H1 (cell line): ENCODE measurements around the gene BRPF1. TPM values are rescaled to one million over a fixed set of nuclear protein-coding genes. Genes with fewer than 3 reads are reported as not detected.

Experiments used
- CTCF ChIA-PET: fragments of 300-600 bp; sonication (Branson Sonifier 250); formaldehyde crosslinking; loops from one replicate; lab custom pipeline; 2021; ENCODE audit not compliant: partially characterized antibody; lab: Charles Lee
- POLR2A ChIA-PET: fragments of 300-600 bp; sonication (Branson Sonifier 250); formaldehyde crosslinking; loops from one replicate; lab custom pipeline; 2021; ENCODE audit warnings: inconsistent platforms; ENCODE audit not compliant: partially characterized antibody; lab: Charles Lee
- DNase-seq, 2 experiments: peaks; one replicate each; pipeline versions ENCODE4 v3.0.0 to v3.0.0-alpha.2; 2010 to 2022; ENCODE audit warnings: low spot score in 2 of 2, low read depth in 1 of 2, mixed read lengths in 1 of 2
- FAIRE-seq: peaks from 2 replicates; lab custom pipeline; 2011; peaks lifted over from hg19 to GRCh38; lab: Jason Lieb, UNC
- H2AFZ ChIP-seq: 2 replicates; pipeline ENCODE4 v1.8.1; 2012; ENCODE audit warnings: low read length, inconsistent platforms
- H2AK5ac ChIP-seq: 2 replicates; pipeline ENCODE4 v1.6.1; 2013; ENCODE audit warnings: low read depth, low read length
- H2BK120ac ChIP-seq: replicated peaks from 2 replicates; pipeline ENCODE3; 2013; ENCODE audit warnings: low read depth, low read length, inconsistent platforms
- H2BK12ac ChIP-seq: 2 replicates; pipeline ENCODE4 v1.6.1; 2013; ENCODE audit warnings: low read depth, low read length
- H2BK15ac ChIP-seq: 2 replicates; pipeline ENCODE4 v1.6.1; 2013; ENCODE audit warnings: low read length
- H2BK20ac ChIP-seq: 2 replicates; pipeline ENCODE4 v1.6.1; 2013; ENCODE audit warnings: low read length
- H2BK5ac ChIP-seq: 2 replicates; pipeline ENCODE4 v1.6.1; 2013; ENCODE audit warnings: low read depth, low read length
- H3K14ac ChIP-seq: 2 replicates; pipeline ENCODE4 v1.6.1; 2013; ENCODE audit warnings: inconsistent platforms; ENCODE audit not compliant: insufficient read length
- H3K18ac ChIP-seq: 2 replicates; pipeline ENCODE4 v1.6.1; 2013; ENCODE audit warnings: low read length; ENCODE audit errors: extremely low read depth
- H3K23ac ChIP-seq: 2 replicates; pipeline ENCODE4 v1.6.1; 2013; ENCODE audit warnings: inconsistent platforms; ENCODE audit not compliant: insufficient read length
- H3K23me2 ChIP-seq: 2 replicates; pipeline ENCODE4 v1.6.1; 2013; ENCODE audit warnings: low read depth, low read length
- H3K27ac ChIP-seq: 2 replicates; pipeline ENCODE4 v1.6.1; 2011; ENCODE audit warnings: low read depth, low read length, inconsistent platforms
- H3K27me3 ChIP-seq, 4 experiments: replicated peaks in 1 of 4; 1 replicate in 1 of 4; 2 replicates in 3 of 4; pipeline versions ENCODE4 v1.6.1 to v1.8.1; 2011 to 2013; ENCODE audit warnings: low read length in 3 of 4, mild to moderate bottlenecking in 3 of 4, inconsistent platforms in 2 of 4, mixed read lengths in 2 of 4, moderate library complexity in 1 of 4; ENCODE audit not compliant: control insufficient read depth in 3 of 4, insufficient read depth in 3 of 4; ENCODE audit errors: extremely low read depth in 1 of 4
- H3K36me3 ChIP-seq, 4 experiments: 2 replicates each; pipeline versions ENCODE4 v1.6.1 to v1.8.1; 2011 to 2013; ENCODE audit warnings: mild to moderate bottlenecking in 4 of 4, low read length in 3 of 4, moderate library complexity in 2 of 4, control low read depth in 1 of 4, inconsistent platforms in 1 of 4; ENCODE audit not compliant: insufficient read depth in 4 of 4, control insufficient read depth in 2 of 4
- H3K4ac ChIP-seq: replicated peaks from 2 replicates; pipeline ENCODE3; 2013; ENCODE audit warnings: low read length, low read depth, mixed read lengths, inconsistent platforms; ENCODE audit not compliant: insufficient read length
- H3K4me1 ChIP-seq, 4 experiments: replicated peaks in 1 of 4; 1 replicate in 1 of 4; 2 replicates in 3 of 4; pipeline versions ENCODE4 v1.6.1 to v1.8.1; 2011 to 2013; ENCODE audit warnings: low read length in 3 of 4, inconsistent platforms in 2 of 4, mixed read lengths in 1 of 4; ENCODE audit not compliant: insufficient read depth in 4 of 4, control insufficient read depth in 3 of 4
- H3K4me2 ChIP-seq, 2 experiments: 2 replicates each; pipeline versions ENCODE4 v1.6.1 to v1.8.1; 2011 to 2013; ENCODE audit warnings: low read depth in 2 of 2, low read length in 2 of 2, control low read depth in 1 of 2, inconsistent platforms in 1 of 2, mild to moderate bottlenecking in 1 of 2; ENCODE audit not compliant: insufficient read depth in 1 of 2
- H3K4me3 ChIP-seq, 4 experiments: fragments of 200-600, 300-600 bp in 1 of 4; sonication (generic), shearing (Covaris generic), sonication (Bioruptor Twin) in 1 of 4; 2 replicates each; pipeline versions ENCODE4 v1.5.1 to v1.8.1; 2011 to 2016; ENCODE audit warnings: low read length in 4 of 4, low read depth in 3 of 4, control low read depth in 2 of 4, inconsistent platforms in 2 of 4, mild to moderate bottlenecking in 2 of 4, mixed read lengths in 1 of 4, moderate library complexity in 1 of 4; ENCODE audit not compliant: insufficient read depth in 2 of 4; ENCODE audit errors: extremely low read depth in 1 of 4
- H3K56ac ChIP-seq: replicated peaks from 2 replicates; pipeline ENCODE3; 2013; ENCODE audit warnings: low read depth, mild to moderate bottlenecking, mixed read lengths, low read length, inconsistent platforms; ENCODE audit not compliant: insufficient read length
- H3K79me1 ChIP-seq: 2 replicates; pipeline ENCODE4 v1.6.1; 2013; ENCODE audit warnings: low read depth, low read length, control low read depth
- H3K79me2 ChIP-seq, 2 experiments: 2 replicates each; pipeline versions ENCODE4 v1.6.1 to v1.8.1; 2012 to 2013; ENCODE audit warnings: low read length in 2 of 2, mild to moderate bottlenecking in 2 of 2, inconsistent platforms in 1 of 2; ENCODE audit not compliant: insufficient read depth in 2 of 2, control insufficient read depth in 1 of 2
- H3K9ac ChIP-seq, 4 experiments: replicated peaks in 1 of 4; 1 replicate in 1 of 4; 2 replicates in 3 of 4; pipeline versions ENCODE4 v1.6.1 to v1.8.1; 2011 to 2013; ENCODE audit warnings: low read depth in 3 of 4, low read length in 3 of 4, control low read depth in 2 of 4, mild to moderate bottlenecking in 2 of 4, moderate library complexity in 2 of 4, inconsistent platforms in 1 of 4; ENCODE audit errors: extremely low read depth in 1 of 4
- H3K9me3 ChIP-seq, 2 experiments: 2 replicates each; pipeline versions ENCODE4 v1.6.1 to v1.8.1; 2012 to 2013; ENCODE audit warnings: mild to moderate bottlenecking in 2 of 2, moderate library complexity in 2 of 2, control low read depth in 1 of 2, inconsistent platforms in 1 of 2, low read depth in 1 of 2, low read length in 1 of 2, mixed read lengths in 1 of 2; ENCODE audit not compliant: insufficient read depth in 2 of 2
- H4K20me1 ChIP-seq, 2 experiments: replicated peaks in 1 of 2; 2 replicates each; pipeline versions ENCODE3 to v1.8.1; 2011 to 2013; ENCODE audit warnings: inconsistent platforms in 2 of 2, low read length in 2 of 2, mild to moderate bottlenecking in 1 of 2; ENCODE audit not compliant: insufficient read depth in 2 of 2, control insufficient read depth in 1 of 2
- H4K5ac ChIP-seq: 2 replicates; pipeline ENCODE4 v1.6.1; 2013; ENCODE audit warnings: low read length, low read depth, mixed read lengths, inconsistent platforms; ENCODE audit not compliant: insufficient read length
- H4K8ac ChIP-seq: 2 replicates; pipeline ENCODE4 v1.8.0; 2013; ENCODE audit warnings: mild to moderate bottlenecking, moderate library complexity, low read length, inconsistent platforms; ENCODE audit not compliant: insufficient read depth; ENCODE audit errors: extremely low read depth
- H4K91ac ChIP-seq: replicated peaks from 2 replicates; pipeline ENCODE3; 2013; ENCODE audit warnings: low read length, mixed read lengths, inconsistent platforms; ENCODE audit not compliant: insufficient read length
- BCL11A ChIP-seq, 2 experiments: IDR thresholded peaks; one replicate each; pipeline ENCODE4 v1.6.1; 2011; ENCODE audit warnings: low read depth in 2 of 2, low read length in 2 of 2, mild to moderate bottlenecking in 2 of 2
- CBX5 ChIP-seq: fragments of 300-800, 300-1000 bp; sonication (generic); IDR thresholded peaks from 2 replicates; pipeline ENCODE4 v1.7.1; 2016; ENCODE audit warnings: antibody characterized with exemption, low read length, low read depth
- CREB1 ChIP-seq: IDR thresholded peaks from 2 replicates; pipeline ENCODE4 v1.6.1; 2012; ENCODE audit warnings: inconsistent platforms
- KDM1A ChIP-seq: fragments of 200-600, 300-600 bp; sonication (generic); IDR thresholded peaks from 2 replicates; pipeline ENCODE4 v1.7.1; 2016; ENCODE audit warnings: mild to moderate bottlenecking, low read length, borderline replicate concordance
- PHF8 ChIP-seq: fragments of 200-600 bp; sonication (generic); conservative IDR thresholded peaks from 2 replicates; pipeline ENCODE4 v1.7.1; 2012; ENCODE audit warnings: low read depth, mild to moderate bottlenecking, inconsistent platforms, low read length, moderate library complexity
- POLR2A ChIP-seq, 2 experiments: IDR thresholded peaks; 1 replicate in 1 of 2; 2 replicates in 1 of 2; pipeline ENCODE4 v1.6.1; 2011; ENCODE audit warnings: low read depth in 2 of 2, low read length in 2 of 2, mild to moderate bottlenecking in 2 of 2; ENCODE audit errors: control extremely low read depth in 1 of 2
- RNF2 ChIP-seq: fragments of 200-900, 300-1000 bp; sonication (generic); IDR thresholded peaks from 2 replicates; pipeline ENCODE4 v1.7.1; 2016; ENCODE audit warnings: borderline replicate concordance, low read depth, mild to moderate bottlenecking, antibody characterized with exemption, low read length; ENCODE audit not compliant: poor library complexity, severe bottlenecking; ENCODE audit errors: missing control alignments
- SP2 ChIP-seq: IDR thresholded peaks from 2 replicates; pipeline ENCODE4 v1.6.1; 2012; ENCODE audit warnings: mild to moderate bottlenecking, low read length, inconsistent platforms
- WGBS, 2 experiments: shearing (Covaris generic) in 1 of 2; methylation state at CpG; one replicate each; pipeline versions ENCODE4 v1.1.6 to v1.1.7; 2013 to 2015; ENCODE audit warnings: low lambda C conversion rate in 2 of 2, mixed read lengths in 2 of 2, inconsistent platforms in 1 of 2, low coverage in 1 of 2, missing lambda C conversion rate in 1 of 2; ENCODE audit not compliant: insufficient replicate concordance in 2 of 2, insufficient coverage in 1 of 2, insufficient read length in 1 of 2; ENCODE audit errors: extremely low coverage in 1 of 2, missing lambda C conversion rate in 1 of 2; 5-methylcytosine and 5-hydroxymethylcytosine counted together
- long read RNA-seq, 2 experiments: library from RNA in 1 of 2; library from capped mRNA in 1 of 2; stranded (forward); transcript quantifications; one replicate each; pipeline ENCODE4 v2.0.0, GENCODE V29; 2021; ENCODE audit warnings: inconsistent platforms in 1 of 2
- polyA minus RNA-seq, 3 experiments: library from RNA; depleted of rRNA, polyadenylated mRNA; stranded (reverse); fragments of >200 nt; gene quantifications; 1 replicate in 2 of 3; 2 replicates in 1 of 3; pipeline ENCODE4 v1.2.3, GENCODE V29; 2011
- polyA plus RNA-seq, 7 experiments: library from polyadenylated mRNA; depleted of rRNA in 3 of 7; stranded (reverse) in 5 of 7; unstranded in 2 of 7; fragments of >200 nt in 5 of 7; fragments of 200-250 nt in 2 of 7; gene quantifications; 1 replicate in 5 of 7; 2 replicates in 1 of 7; 4 replicates in 1 of 7; pipeline versions ENCODE4 v1.2.1 to v1.2.3, GENCODE V29; 2011 to 2013; ENCODE audit warnings: missing spikeins in 2 of 7, mixed read lengths in 2 of 7
- total RNA-seq: library from RNA; stranded (reverse); fragmentation: NEBNext Ultra II Directional; extraction: Animal tissue kit (Norgen Biotek cat#: 25700); gene quantifications from 2 replicates; pipeline ENCODE4 v1.2.1, GENCODE V29; 2021

BRPF1 gene
- total RNA-seq: 21.7 and 27.7 TPM in 2 replicates
- polyA plus RNA-seq (2011; rRNA removed): 11.3 and 16.3 TPM in 2 replicates
- polyA plus RNA-seq (2011; cell fraction: cytosol; rRNA removed): 16.2 TPM
- 39.8 TPM for polyA plus RNA-seq (2011; cell fraction: nucleus; rRNA removed)
- 14.0 to 20.6 TPM (median 19.7 TPM) in 4 replicates for polyA plus RNA-seq (2012, experiment 1 of 2)
- 9.8 TPM for polyA plus RNA-seq (2012, experiment 2 of 2)
- polyA plus RNA-seq (2013, experiment 1 of 2): 12.4 TPM
- 11.0 TPM for polyA plus RNA-seq (2013, experiment 2 of 2)
- polyA minus RNA-seq (2011; rRNA and poly(A)+ RNA removed): 13.9 and 19.8 TPM in 2 replicates
- 16.2 TPM for polyA minus RNA-seq (2011; cell fraction: cytosol; rRNA and poly(A)+ RNA removed)
- polyA minus RNA-seq (2011; cell fraction: nucleus; rRNA and poly(A)+ RNA removed): 21.4 TPM
- long read RNA-seq, experiment 1, partial matches to known transcripts: 3 of 7 reads
- long read RNA-seq, experiment 1, other reads (novel, unspliced or antisense): 4 of 7 reads
- long read RNA-seq, experiment 2: 0 reads

GRCh38 chr3:9731206-9732079, at the start of gene BRPF1:
Gene BRPF1, plus strand, starts transcription at chr3:9731735. Its CDS starts 2,406 bp downstream, at chr3:9734141.
- peaks cover 22% of the 10 kb centered on the region for H3K79me1 ChIP-seq
- peaks cover 8% of the 10 kb centered on the region for H3K23me2 ChIP-seq
- peak within 1 kb of the TSS; percentile 100 for H4K8ac ChIP-seq
- peak within 1 kb of the TSS; percentile 100 for H3K27ac ChIP-seq
- H3K4me3 ChIP-seq: peak within 1 kb of the TSS; percentile 87 to 94 (median 90)
- no peak within 1 kb of the TSS for H2AK5ac ChIP-seq
- peaks cover 0 to 8% (median 6%) of the 10 kb centered on the region in 4 experiments; a peak in 6 of 7 replicates for H3K4me1 ChIP-seq
- H3K79me2 ChIP-seq: peaks cover 13 to 26% of the 10 kb centered on the region in 2 experiments
- H3K27me3 ChIP-seq: no peaks in the 10 kb centered on the region
- ChIA-PET POLR2A (interaction anchor here (0.6 to 8.4 kb wide), 16 partner anchors 12 to 355 kb away, joined by 3 to 60 read pairs (median 4); partner anchors contain the start of genes ARPC4, MTMR14, OGG1 and SETD5), CTCF (interaction anchor here (0.6 to 8.6 kb wide), 6 partner anchors 9 to 229 kb away, joined by 3 to 109 read pairs (median 8); no protein-coding TSS in a partner anchor)
- peak within 1 kb of the TSS; percentile 93 to 100 (median 99) for H3K9ac ChIP-seq
- peak within 1 kb of the TSS; percentile 86 to 88 for H3K4me2 ChIP-seq
- peaks cover 3 to 20% of the 10 kb centered on the region in 2 experiments for H4K20me1 ChIP-seq
- 0 out of 2 replicates have a peak within 1 kb of the TSS, but pooled peaks have one; percentile 61 for H2BK20ac ChIP-seq
- peak within 1 kb of the TSS; percentile 40; the same call in 1 of the 2 replicates for H2BK15ac ChIP-seq
- peak within 1 kb of the TSS; percentile 90 for H4K91ac ChIP-seq
- H3K14ac ChIP-seq: no peak within 1 kb of the TSS
- peak within 1 kb of the TSS; percentile 99 for H4K5ac ChIP-seq
- H3K56ac ChIP-seq: peak within 1 kb of the TSS; percentile 94
- H2BK12ac ChIP-seq: no peak within 1 kb of the TSS
- no peaks in the 10 kb centered on the region for H3K9me3 ChIP-seq
- FAIRE-seq (no peak), DNase-seq (peak; percentile 96 to 97)
- H2BK5ac ChIP-seq: peak within 1 kb of the TSS; percentile 93
- peak within 1 kb of the TSS; percentile 99 for H2AFZ ChIP-seq
- H3K4ac ChIP-seq: no peak within 1 kb of the TSS
- H3K18ac ChIP-seq: peak within 1 kb of the TSS; percentile 87
- WGBS, 2 experiments: 1% methylated on average over 46 of the region's 88 CpGs; no CpG with 5 or more reads in 1 of the 2 experiments
- H3K36me3 ChIP-seq: peaks cover 7 to 24% (median 12%) of the 10 kb centered on the region in 4 experiments; a peak in 7 of 8 replicates
- peak within 1 kb of the TSS; percentile 79 for H2BK120ac ChIP-seq
- H3K23ac ChIP-seq: no peak within 1 kb of the TSS
- TF ChIP-seq BCL11A (IDR thresholded peaks at IDR 0.05; ENCODE audit: low read depth in 2 of 2, low read length in 2 of 2) (no peak), KDM1A (no peak), POLR2A (IDR thresholded peaks at IDR 0.05; ENCODE audit: control extremely low read depth in 1 of 2, low read depth in 2 of 2, low read length in 2 of 2) (peak in 1 of 2 experiments; percentile 76; a peak in 2 of 3 replicates), CBX5 (no peak), SP2 (no peak), CREB1 (peak; percentile 73; the same call in 1 of the 2 replicates), RNF2 (no peak), PHF8 (peak; percentile 90)
